Measurements from ENCODE around the gene JAK1. TPM values are rescaled to one million over a fixed set of nuclear protein-coding genes. Genes with fewer than 3 reads are reported as not detected.

The JAK1 gene
- total and polyA plus RNA-seq, 2 of the 8 experiments (the other 6 are each of a cell fraction or from before 2014, with no cell fraction given) = 7.8 to 24.5 TPM

GRCh38 chr1:64865105-64865757, 101.1 kb downstream of the JAK1 start:
- Histone ChIP-seq H2BK5ac (ENCODE audit: low read depth, low read length) (no peak overlapping the region), H3K4me1 (replicated peaks in 1 of 4; ENCODE audit: control insufficient read depth in 3 of 4, insufficient read depth in 4 of 4, low read length in 3 of 4) (peaks cover 0 to 7% (median 1%) of the 10 kb centered on the region in 4 experiments; a peak in 2 of 7 replicates), H3K79me1 (ENCODE audit: low read depth, low read length) (no peaks in the 10 kb centered on the region), H2BK120ac (replicated peaks; ENCODE audit: low read depth, low read length) (no peak overlapping the region), H2AFZ (ENCODE audit: low read length) (no peak overlapping the region), H3K9ac (replicated peaks in 1 of 4; ENCODE audit: extremely low read depth in 1 of 4, low read depth in 3 of 4, low read length in 3 of 4) (no peak overlapping the region), H3K27me3 (replicated peaks in 1 of 4; ENCODE audit: control insufficient read depth in 3 of 4, extremely low read depth in 1 of 4, insufficient read depth in 3 of 4, low read length in 3 of 4) (no peaks in the 10 kb centered on the region), H3K23me2 (ENCODE audit: low read depth, low read length) (no peaks in the 10 kb centered on the region), H4K20me1 (replicated peaks in 1 of 2; ENCODE audit: control insufficient read depth in 1 of 2, insufficient read depth in 2 of 2, low read length in 2 of 2) (no peaks in the 10 kb centered on the region), H4K8ac (ENCODE audit: extremely low read depth, insufficient read depth, low read length) (no peak overlapping the region), H3K9me3 (ENCODE audit: insufficient read depth in 2 of 2, low read depth in 1 of 2, low read length in 1 of 2) (no peaks in the 10 kb centered on the region), H4K91ac (replicated peaks; ENCODE audit: insufficient read length, low read length) (no peak overlapping the region), H3K36me3 (ENCODE audit: control insufficient read depth in 2 of 4, insufficient read depth in 4 of 4, low read length in 3 of 4) (no peaks in the 10 kb centered on the region), H2BK12ac (ENCODE audit: low read depth, low read length) (no peak overlapping the region), H3K4me3 (ENCODE audit: extremely low read depth in 1 of 4, insufficient read depth in 2 of 4, low read depth in 3 of 4, low read length in 4 of 4) (no peak overlapping the region), H4K5ac (ENCODE audit: insufficient read length, low read depth, low read length) (no peak overlapping the region), H3K23ac (ENCODE audit: insufficient read length) (no peak overlapping the region), H3K4ac (replicated peaks; ENCODE audit: insufficient read length, low read depth, low read length) (no peak overlapping the region), H3K79me2 (ENCODE audit: control insufficient read depth in 1 of 2, insufficient read depth in 2 of 2, low read length in 2 of 2) (no peaks in the 10 kb centered on the region), H3K56ac (replicated peaks; ENCODE audit: insufficient read length, low read depth, low read length) (no peak overlapping the region), H3K18ac (ENCODE audit: extremely low read depth, low read length) (no peak overlapping the region), H2BK15ac (ENCODE audit: low read length) (no peak overlapping the region), H3K27ac (ENCODE audit: low read depth, low read length) (no peak overlapping the region), H3K4me2 (ENCODE audit: insufficient read depth in 1 of 2, low read depth in 2 of 2, low read length in 2 of 2) (no peak overlapping the region), H3K14ac (ENCODE audit: insufficient read length) (no peak overlapping the region), H2AK5ac (ENCODE audit: low read depth, low read length) (no peak overlapping the region), H2BK20ac (ENCODE audit: low read length) (no peak overlapping the region)
- DNase-seq (ENCODE audit: low read depth in 1 of 2, low spot score in 2 of 2) = no peak
- ChIA-PET CTCF (ENCODE audit: partially characterized antibody) (interaction anchor here (1.1 to 1.2 kb wide), 2 partner anchors 9 to 17 kb away, joined by 3 read pairs; no protein-coding TSS in a partner anchor), POLR2A (ENCODE audit: partially characterized antibody) (no interaction called here)
- FAIRE-seq = no peak
- 92% methylated on average over 6 of the region's 6 CpGs; no CpG with 5 or more reads in 1 of the 2 experiments for WGBS, 2 experiments (ENCODE audit: extremely low coverage in 1 of 2, insufficient coverage in 1 of 2, insufficient read length in 1 of 2, insufficient replicate concordance in 2 of 2, low coverage in 1 of 2, low lambda C conversion rate in 2 of 2, missing lambda C conversion rate in 1 of 2)
- TF ChIP-seq CREB1 (IDR thresholded peaks at IDR 0.05) (no peak), BCL11A (IDR thresholded peaks at IDR 0.05; ENCODE audit: low read depth in 2 of 2, low read length in 2 of 2) (no peak), NANOG (IDR thresholded peaks at IDR 0.05; ENCODE audit: insufficient read depth, low read depth, low read length, poor library complexity, severe bottlenecking) (no peak), PHF8 (conservative IDR thresholded peaks at IDR 0.05; ENCODE audit: low read depth, low read length) (no peak), POLR2A (IDR thresholded peaks at IDR 0.05; ENCODE audit: control extremely low read depth in 1 of 2, low read depth in 2 of 2, low read length in 2 of 2) (no peak), ZNF274 (IDR thresholded peaks at IDR 0.05; ENCODE audit: borderline replicate concordance, extremely low read depth, low read length) (no peak), EZH2 (IDR thresholded peaks at IDR 0.05; ENCODE audit: low read depth, low read length, severe bottlenecking) (no peak), HDAC2 (IDR thresholded peaks at IDR 0.05; ENCODE audit: borderline replicate concordance in 1 of 2, low read depth in 2 of 2, low read length in 2 of 2) (no peak), TBP (IDR thresholded peaks at IDR 0.05; ENCODE audit: low read depth, low read length) (no peak), ASH2L (IDR thresholded peaks at IDR 0.05; ENCODE audit: low read length) (no peak), SUZ12 (IDR thresholded peaks at IDR 0.05; ENCODE audit: low read length) (no peak), SAP30 (IDR thresholded peaks at IDR 0.05; ENCODE audit: insufficient read depth, insufficient replicate concordance, low read length) (no peak), SP1 (IDR thresholded peaks at IDR 0.05; ENCODE audit: low read depth, low read length) (no peak), SIRT6 (IDR thresholded peaks at IDR 0.05; ENCODE audit: low read length) (no peak)

Measured in H1 (cell line).